MG63 (cell line): ENCODE results near the gene CSF3R. TPM values are rescaled to one million over a fixed set of nuclear protein-coding genes. Genes with fewer than 3 reads are reported as not detected.

Experiments
- DNase-seq: peaks from one replicate; pipeline ENCODE4 v3.0.0-alpha.2; 2020
- H3K27me3 ChIP-seq: fragments of 250-450 bp; sonication (Bioruptor Pico); 2 replicates; pipeline ENCODE4 v1.5.1; 2020; ENCODE audit warnings: mild to moderate bottlenecking, moderate library complexity
- H3K36me3 ChIP-seq: fragments of 250-450 bp; sonication (Bioruptor Pico); 2 replicates; pipeline ENCODE4 v1.5.1; 2020; ENCODE audit warnings: mild to moderate bottlenecking, moderate library complexity
- H3K4me3 ChIP-seq: fragments of 250-450 bp; sonication (Bioruptor Pico); 2 replicates; pipeline ENCODE4 v1.5.1; 2020; ENCODE audit warnings: mild to moderate bottlenecking, moderate library complexity
- H3K9me3 ChIP-seq: fragments of 250-450 bp; sonication (Bioruptor Pico); 2 replicates; pipeline ENCODE4 v1.5.1; 2020; ENCODE audit warnings: mild to moderate bottlenecking, moderate library complexity
- total RNA-seq: library from RNA; depleted of rRNA; stranded (reverse); fragments of >200 nt; shearing (Covaris generic); gene quantifications from 2 replicates; pipeline ENCODE4 v1.2.3, GENCODE V29; 2014; ENCODE audit warnings: low replicate concordance

Gene CSF3R
- total RNA-seq, 1 experiment from 2014 or later, result not detected

DNA sequence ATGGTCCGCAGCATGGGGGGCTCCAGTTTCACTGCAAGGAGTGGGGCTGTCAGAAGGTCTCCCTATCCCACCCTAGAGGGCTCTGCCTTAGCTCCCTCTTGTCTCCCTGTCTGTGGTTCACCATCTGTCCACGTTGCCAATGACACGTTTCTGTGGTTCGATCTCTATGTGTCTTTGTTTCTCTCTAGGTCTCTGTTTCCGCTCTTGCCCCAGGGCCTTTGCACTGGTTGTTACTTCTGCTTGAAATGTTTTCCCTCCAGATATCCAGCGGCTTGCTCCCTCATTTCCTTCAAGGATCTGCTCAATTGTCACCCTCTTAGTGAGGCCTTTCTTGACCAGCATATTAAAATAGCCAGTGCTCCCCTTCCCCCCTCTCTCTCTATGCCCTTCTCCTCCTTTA, 10.1 kb downstream of the CSF3R start:
- Histone ChIP-seq H3K4me3 (no peak overlapping the region), H3K9me3 (no peaks in the 10 kb centered on the region), H3K36me3 (no peaks in the 10 kb centered on the region), H3K27me3 (no peaks in the 10 kb centered on the region)
- DNase-seq, result no peak

DNA sequence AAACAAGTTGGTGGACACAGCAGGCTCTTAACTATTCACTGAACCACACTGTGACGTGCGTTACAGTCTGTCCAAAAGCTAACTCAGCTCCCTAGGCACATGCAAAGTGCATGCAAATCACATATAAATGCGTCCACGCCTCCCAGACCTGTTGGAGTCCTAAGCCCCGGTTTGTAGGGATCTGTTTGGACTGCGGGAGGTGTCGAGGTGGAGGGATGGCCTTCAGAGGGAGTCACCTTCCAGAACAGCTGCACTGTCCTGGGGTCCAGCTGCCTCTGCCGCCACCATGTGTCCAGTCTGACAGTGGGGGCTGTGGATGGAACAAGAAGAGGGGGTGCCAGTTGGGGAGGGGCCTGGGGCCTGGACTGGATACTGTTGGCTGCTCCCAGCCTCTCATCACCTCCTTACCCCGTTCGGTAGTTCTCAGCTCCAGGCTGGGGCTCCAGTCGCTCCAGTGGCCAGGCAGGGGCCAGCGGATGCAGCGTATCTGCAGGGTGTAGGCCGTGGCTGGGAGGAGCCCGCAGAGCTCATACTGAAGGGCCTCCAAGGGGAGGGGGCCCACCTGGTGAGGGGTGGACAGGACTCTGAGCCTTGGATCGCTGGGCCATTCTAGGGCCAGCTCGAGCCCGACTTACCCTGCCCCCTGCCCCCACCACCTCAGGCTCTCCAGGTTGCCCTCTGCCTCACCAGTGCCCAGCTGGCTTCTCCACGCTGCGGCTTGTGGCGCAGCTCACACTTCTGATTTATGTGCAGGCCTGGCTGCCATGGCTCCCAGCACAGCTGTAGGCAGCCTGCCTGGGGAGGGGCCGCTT, 10.7 kb downstream of the CSF3R start:
- Histone ChIP-seq H3K4me3 (no peak overlapping the region), H3K9me3 (no peaks in the 10 kb centered on the region), H3K36me3 (no peaks in the 10 kb centered on the region), H3K27me3 (no peaks in the 10 kb centered on the region)
- DNase-seq, result no peak

DNA sequence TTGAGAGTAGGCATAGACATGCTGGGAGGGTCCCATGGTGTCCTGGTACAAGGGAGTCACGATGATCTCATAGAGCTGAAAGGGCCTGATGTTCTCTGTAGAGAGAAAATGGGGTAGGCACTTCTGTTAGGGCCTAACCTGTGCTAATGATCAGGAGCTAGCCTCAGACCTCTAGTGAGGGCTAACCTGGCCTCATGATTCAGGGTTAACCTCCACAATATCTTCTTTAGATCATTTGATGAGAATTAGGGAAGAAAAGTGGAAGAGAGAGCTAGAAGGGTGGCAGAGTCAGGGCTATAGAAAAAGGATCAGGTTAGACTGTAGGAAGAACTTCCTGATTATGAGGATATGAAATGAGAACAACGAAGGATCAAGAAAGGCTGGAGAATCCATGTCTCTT, 13.6 kb downstream of the CSF3R start:
- Histone ChIP-seq H3K36me3 (no peaks in the 10 kb centered on the region; the same call in 1 of the 2 replicates), H3K4me3 (no peak overlapping the region), H3K9me3 (no peaks in the 10 kb centered on the region; the same call in 1 of the 2 replicates), H3K27me3 (no peaks in the 10 kb centered on the region)
- no peak for DNase-seq

DNA sequence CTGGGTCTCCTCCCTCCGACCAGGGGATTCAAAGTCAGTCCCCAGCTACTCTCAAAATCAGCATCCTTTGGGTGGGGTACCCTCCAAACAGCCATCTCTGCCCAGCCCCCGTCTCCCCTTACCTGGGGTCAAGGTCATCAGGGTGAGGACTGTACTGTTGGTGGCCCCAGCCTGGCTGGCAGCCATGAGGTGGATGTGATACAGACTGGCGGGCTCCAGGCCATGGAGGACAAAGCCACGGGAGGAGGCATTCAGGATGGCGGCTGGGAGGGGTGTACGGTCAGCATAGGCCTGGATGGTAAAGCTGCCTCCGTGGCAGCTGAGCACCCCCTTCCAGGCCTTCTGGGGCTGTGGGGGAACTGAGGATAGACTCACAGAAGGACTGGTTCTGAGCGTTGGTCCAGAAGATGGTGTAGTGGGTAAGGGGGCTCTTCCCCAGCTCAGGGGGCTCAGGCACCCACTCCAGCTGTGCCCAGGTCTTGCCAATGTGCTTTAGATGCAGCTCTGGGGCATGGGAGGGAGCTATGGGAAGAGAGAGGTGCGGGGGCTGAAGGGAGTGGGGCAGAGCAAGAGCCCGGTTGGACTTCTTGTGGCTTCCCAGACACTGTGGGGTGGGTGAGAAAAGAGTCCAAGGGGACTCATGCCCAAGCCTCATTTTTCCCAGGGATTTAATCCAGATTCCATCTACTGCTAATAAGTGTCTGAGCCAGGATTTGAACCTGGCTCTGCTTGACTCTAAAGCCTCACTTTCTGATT, 14.8 kb downstream of the CSF3R start:
- Histone ChIP-seq H3K4me3 (no peak overlapping the region), H3K27me3 (no peaks in the 10 kb centered on the region), H3K36me3 (peaks cover 3% of the 10 kb centered on the region; the same call in 1 of the 2 replicates), H3K9me3 (no peaks in the 10 kb centered on the region; the same call in 1 of the 2 replicates)
- DNase-seq, result no peak

DNA sequence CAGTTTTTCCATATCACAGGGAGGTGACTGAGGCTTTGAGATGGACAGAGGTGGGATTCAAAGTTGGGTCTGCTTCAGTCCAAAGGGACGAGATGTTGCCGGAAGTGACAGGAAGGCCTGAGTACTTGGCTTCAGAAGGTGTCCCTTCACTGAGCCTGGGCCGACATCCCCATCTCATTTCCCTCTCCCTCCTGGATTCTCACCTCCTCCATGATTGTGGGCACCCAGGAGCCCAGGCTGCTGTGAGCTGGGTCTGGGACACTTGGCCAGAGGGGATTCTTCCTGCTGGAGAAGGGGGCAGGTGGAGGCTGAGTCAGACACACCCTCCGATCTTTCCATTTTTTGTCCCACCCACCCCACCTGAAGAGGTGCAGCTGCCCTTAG, 15.7 kb downstream of the CSF3R start:
- DNase-seq, result no peak
- Histone ChIP-seq H3K36me3 (peaks cover 9% of the 10 kb centered on the region), H3K9me3 (no peaks in the 10 kb centered on the region; the same call in 1 of the 2 replicates), H3K4me3 (no peak overlapping the region), H3K27me3 (no peaks in the 10 kb centered on the region)

DNA sequence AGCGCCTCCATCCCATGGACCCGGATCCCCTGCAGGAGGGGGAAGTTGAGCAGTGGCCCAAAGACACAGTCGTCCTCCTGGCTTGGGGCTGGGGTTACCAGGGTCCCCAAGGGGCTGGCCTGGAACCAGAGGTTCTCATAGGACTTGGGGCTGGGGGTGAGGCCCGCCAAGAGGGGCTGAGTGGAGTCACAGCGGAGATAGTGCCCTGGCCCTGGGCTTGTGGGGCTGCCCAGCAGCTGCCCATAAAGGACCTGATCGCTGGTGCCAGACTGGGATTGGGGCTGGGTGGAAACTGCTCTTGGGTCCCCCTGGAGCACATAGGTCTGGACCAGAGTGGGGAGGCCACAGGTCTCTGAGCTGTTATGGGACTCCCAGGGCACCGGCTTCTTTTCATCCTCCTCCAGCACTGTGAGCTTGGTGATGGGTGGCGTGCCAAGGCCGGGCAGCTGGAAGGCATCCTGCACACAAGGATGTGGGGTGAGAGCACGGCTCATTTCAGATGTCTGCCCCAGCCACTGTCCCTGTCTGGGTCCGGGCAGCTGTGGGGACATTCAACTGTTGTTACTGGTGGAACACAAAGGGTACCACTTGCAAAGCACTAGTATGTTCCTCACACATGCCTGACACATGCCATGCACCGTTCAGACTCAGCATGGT, 16.2 kb downstream of the CSF3R start:
- no peaks in the 10 kb centered on the region; the same call in 1 of the 2 replicates for H3K9me3 ChIP-seq
- H3K27me3 ChIP-seq, result no peaks in the 10 kb centered on the region
- peaks cover 12% of the 10 kb centered on the region for H3K36me3 ChIP-seq
- DNase-seq, result no peak
- no peak overlapping the region for H3K4me3 ChIP-seq

DNA sequence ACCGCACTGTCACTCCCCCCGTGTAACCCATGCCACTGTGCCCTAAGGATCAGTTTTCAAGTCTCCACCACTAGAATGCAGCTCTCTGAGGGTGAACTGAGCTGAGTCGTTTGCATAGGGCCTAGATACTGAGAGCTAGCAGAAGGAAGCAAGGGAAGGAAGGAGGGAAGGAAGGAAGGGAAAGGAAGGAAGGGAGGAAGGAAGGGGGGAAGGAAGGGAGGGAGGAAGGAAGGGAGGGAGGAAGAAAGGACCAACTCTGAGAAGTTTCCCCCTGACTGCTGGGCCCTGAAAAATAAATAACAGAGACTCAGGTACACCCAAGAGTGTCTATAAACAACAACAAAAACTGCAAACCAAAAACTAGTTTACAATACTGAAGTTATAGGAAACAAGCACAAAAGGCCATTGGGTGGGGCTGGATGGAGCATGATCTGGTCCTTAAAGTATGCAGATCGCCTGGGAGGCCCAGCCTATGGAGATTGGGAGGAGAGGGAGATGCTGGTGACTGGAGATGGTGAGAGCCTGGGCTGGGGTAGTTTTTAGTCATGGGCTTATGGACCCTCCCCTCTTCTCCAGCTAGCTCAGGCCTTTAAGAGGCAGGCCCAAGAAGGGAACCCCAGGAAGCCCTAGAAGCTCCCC, 16.9 kb downstream of the CSF3R start:
- Histone ChIP-seq H3K36me3 (peaks cover 17% of the 10 kb centered on the region), H3K9me3 (no peaks in the 10 kb centered on the region; the same call in 1 of the 2 replicates), H3K27me3 (no peaks in the 10 kb centered on the region), H3K4me3 (no peak overlapping the region)
- DNase-seq, result peak; percentile 34

DNA sequence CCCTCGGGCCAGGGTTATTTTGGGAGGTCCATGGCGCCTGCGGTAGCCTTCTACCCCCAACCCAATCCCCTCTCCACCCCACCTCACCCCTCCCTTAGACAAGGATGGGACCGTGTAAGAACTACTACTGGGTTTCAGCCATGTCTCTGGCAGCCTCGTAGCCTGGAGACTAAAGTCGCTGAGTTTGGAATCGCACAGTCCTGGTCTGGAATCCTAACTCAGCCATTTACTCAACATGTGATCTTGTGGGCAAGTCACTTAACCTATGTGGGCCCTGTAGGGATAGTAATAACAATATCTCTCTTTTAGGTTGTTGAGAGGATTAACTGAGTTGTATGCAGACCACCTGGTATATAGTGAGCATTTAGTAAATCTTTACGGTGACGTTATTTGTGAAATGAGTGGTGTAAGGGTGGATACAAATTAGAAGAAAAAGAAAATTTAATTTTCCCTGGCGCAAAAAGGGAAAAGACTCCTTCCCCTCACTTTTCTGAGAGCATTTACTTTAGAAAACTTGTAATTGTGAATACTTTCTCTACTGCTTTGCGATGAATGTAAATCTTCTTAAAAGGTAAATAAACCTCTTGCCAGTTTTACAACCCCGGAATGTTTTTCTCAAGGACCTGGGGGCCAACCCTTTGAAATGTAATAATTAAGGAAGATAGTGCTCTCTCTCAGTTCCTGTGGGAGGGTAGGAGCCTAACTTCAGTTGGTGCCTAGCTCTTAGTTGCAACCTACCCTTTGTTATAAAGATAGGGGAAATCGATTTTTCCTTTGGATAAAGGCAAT, 17.9 kb downstream of the CSF3R start:
- Histone ChIP-seq H3K36me3 (peaks cover 25% of the 10 kb centered on the region), H3K27me3 (no peaks in the 10 kb centered on the region), H3K9me3 (no peaks in the 10 kb centered on the region; the same call in 1 of the 2 replicates), H3K4me3 (peak overlapping the region; percentile 100)
- DNase-seq, result no peak

DNA sequence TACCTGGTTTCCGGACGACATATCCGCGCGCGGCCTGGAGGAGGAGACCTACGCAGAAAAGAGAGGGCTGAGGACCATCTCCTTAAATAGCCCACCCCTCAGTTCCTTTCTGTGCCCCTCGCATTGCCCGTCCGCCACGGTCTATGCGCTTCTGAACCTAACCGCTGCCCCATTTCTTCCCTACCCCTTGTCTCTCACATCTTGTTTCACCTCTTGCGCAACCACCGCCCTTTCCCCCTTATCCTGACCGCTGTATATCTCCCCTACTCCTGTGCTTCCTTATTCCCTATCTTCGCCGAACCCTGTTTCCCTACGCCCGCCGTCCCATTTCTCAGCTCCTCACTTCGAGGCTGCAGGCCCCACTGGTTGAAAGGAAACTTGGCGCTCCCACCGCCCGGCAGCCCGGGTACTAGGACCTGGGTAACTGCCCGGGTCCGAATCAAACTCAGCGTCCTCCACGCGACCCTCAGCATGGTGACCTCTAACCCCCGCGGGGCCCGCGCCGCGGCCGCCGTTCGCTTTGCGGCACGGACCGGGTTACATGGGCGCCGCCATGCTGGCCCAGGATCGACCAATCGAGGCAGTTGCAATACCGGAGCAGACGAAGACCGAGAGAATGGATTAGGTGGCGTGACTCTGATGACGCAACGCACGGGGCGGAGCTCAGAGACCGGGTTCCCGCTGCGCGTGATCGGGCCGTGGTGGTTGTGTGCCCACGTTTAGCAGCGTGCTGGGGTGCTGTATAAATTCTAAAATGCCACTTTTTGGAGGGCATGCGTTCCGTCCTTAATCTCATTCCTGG, 18.7 kb downstream of the CSF3R start, which contains the start of gene MRPS15:
MRPS15 (minus strand) TSS at position 582 of the 802 bp plus-strand sequence; CDS start at position 473, 109 bp downstream.
- H3K9me3 ChIP-seq, result no peaks in the 10 kb centered on the region; the same call in 1 of the 2 replicates
- H3K27me3 ChIP-seq, result no peaks in the 10 kb centered on the region
- H3K4me3 ChIP-seq, result peak within 1 kb of the TSS; percentile 100
- peak; percentile 94 for DNase-seq
- peaks cover 27% of the 10 kb centered on the region for H3K36me3 ChIP-seq

DNA sequence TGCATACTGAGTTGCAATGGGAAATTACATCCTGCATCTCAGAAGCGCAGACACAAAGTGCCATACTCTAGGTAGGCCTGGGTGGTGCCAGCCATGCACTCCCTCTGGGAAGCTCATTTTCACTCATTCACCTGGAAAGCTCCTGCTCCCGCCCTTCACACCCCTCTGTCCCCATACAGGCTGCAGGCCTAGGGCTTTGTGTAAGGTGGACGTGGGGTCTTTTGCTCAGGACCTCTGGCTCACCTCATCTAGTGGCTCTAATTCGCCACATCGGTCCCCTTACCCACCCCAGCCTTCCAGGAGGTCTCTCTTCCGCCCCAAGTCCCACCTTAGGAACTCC, 19.3 kb downstream of the CSF3R start:
- H3K9me3 ChIP-seq, result no peaks in the 10 kb centered on the region; the same call in 1 of the 2 replicates
- peaks cover 31% of the 10 kb centered on the region for H3K36me3 ChIP-seq
- no peaks in the 10 kb centered on the region for H3K27me3 ChIP-seq
- peak overlapping the region; percentile 100 for H3K4me3 ChIP-seq
- DNase-seq, result no peak

DNA sequence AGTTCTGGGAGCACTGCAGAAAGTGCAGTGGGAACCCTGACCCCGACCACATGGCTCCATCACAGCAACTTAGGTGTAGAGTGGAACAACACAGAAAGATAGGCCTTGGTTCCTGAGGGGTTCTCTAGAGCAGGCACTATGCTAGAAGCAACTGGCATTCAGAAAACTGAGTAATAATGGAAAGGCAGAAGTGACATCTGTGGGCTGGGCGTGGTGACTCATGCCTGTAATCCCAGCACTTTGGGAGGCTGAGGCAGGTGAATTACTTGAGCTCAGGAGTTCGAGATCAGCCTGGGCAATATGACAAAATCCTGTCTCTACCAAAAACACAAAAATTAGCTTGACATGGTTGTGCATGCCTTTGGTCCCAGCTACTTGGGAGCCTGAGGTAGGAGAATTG, 23.8 kb downstream of the CSF3R start:
- Histone ChIP-seq H3K36me3 (peaks cover 61% of the 10 kb centered on the region), H3K9me3 (no peaks in the 10 kb centered on the region), H3K27me3 (no peaks in the 10 kb centered on the region), H3K4me3 (no peak overlapping the region)
- DNase-seq, result no peak

DNA sequence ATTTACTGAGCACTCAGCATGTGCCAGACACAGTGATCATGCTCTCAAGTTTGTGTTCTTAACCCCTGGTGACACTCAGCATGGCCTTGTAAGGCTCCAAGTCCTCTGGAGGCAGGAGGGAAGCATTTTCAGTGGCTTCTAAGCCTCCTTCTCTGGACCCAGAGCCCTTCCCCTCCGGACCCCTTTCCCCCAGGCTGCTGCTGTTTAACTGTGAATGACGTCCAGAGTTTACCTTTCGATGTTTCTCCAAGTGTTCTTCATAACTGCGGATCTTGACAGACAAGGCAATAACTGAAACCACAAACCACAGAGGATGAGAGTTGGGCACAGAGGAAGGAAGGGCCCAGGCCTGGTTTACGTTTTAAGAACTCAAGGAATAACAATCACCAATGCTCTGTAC, 25.0 kb downstream of the CSF3R start:
- H3K27me3 ChIP-seq, result no peaks in the 10 kb centered on the region
- DNase-seq, result no peak
- no peaks in the 10 kb centered on the region for H3K9me3 ChIP-seq
- H3K36me3 ChIP-seq, result peaks cover 60% of the 10 kb centered on the region
- no peak overlapping the region for H3K4me3 ChIP-seq

DNA sequence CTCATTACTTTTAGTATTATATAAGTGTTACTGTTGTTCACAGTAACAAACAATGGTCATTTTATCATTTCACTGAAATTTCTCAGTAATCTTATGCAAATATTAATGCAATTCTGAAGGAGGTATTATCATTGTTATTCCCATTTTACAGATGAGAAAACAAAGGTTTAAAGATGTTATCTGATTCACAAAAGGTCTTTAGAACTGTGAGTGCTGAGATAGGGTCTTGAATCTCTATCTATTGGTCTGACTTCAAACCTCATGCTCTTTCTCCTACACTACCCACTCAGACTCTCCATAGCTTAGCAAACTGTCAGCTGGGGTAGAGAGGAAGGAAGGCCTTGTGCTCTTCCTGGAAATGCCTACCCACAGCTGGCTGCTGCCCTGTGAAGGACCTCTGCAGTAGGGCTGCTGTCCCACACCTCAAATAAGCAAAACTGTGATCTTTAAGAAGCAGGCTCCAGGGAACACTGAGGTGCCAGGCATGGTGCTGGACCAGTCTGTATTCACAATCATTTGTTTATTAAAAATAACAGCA, 26.3 kb downstream of the CSF3R start:
- Histone ChIP-seq H3K36me3 (peaks cover 51% of the 10 kb centered on the region), H3K9me3 (no peaks in the 10 kb centered on the region), H3K27me3 (no peaks in the 10 kb centered on the region), H3K4me3 (no peak overlapping the region)
- DNase-seq, result no peak

DNA sequence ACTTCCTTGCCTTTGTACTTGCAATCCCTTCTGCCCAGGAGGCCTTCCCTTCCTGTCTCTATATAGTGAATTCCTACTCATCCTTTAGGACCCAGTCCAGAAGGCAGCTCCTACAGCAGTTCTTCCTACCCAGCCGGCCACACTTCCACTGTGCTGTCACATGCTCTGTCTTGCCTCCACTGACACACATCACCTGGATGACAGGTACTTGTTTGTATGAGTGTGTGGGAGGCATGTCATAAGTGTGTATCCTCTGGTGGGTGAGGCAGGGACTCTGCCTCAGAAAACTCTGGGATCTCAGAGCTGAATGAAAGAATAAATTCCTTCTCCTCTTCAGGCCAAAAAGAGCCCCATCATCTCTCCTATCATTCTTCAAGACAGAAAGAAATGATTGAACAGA, 27.3 kb downstream of the CSF3R start:
- Histone ChIP-seq H3K27me3 (no peaks in the 10 kb centered on the region), H3K9me3 (no peaks in the 10 kb centered on the region), H3K4me3 (no peak overlapping the region), H3K36me3 (peaks cover 41% of the 10 kb centered on the region)
- DNase-seq, result no peak
